ENCODE data around the gene DUS1L. TPM values are rescaled to one million over a fixed set of nuclear protein-coding genes. Genes with fewer than 3 reads are reported as not detected.

The DUS1L gene
- total RNA-seq, 1 experiment from 2014 or later = 129 TPM

GRCh38 chr17:82012640-82013295 lies 52.8 kb downstream of the DUS1L start:
- no peak overlapping the region for H3K4me3 Mint-ChIP-seq (ENCODE audit: unreplicated experiment)
- no peaks in the 10 kb centered on the region for H3K4me1 Mint-ChIP-seq (ENCODE audit: low read depth, unreplicated experiment)
- intact Hi-C loops (cut with micrococcal nuclease; ENCODE audit: unreplicated experiment) = no loop called here
- no peaks in the 10 kb centered on the region for H3K27me3 ChIP-seq (replicated peaks; ENCODE audit: control insufficient read depth, insufficient read depth, low read length)
- no peak for DNase-seq
- H3K36me3 ChIP-seq (ENCODE audit: control insufficient read depth, insufficient read depth, low read length) = no peaks in the 10 kb centered on the region
- POLR2A ChIA-PET = no interaction called here
- no peaks in the 10 kb centered on the region for H3K9me3 ChIP-seq
- peak overlapping the region; percentile 55 for H3K27ac Mint-ChIP-seq (ENCODE audit: unreplicated experiment)
- H3K9me3 Mint-ChIP-seq (ENCODE audit: unreplicated experiment) = no peaks in the 10 kb centered on the region
- peaks cover 24% of the 10 kb centered on the region for H3K36me3 Mint-ChIP-seq (ENCODE audit: insufficient read depth, unreplicated experiment)
- CTCF ChIA-PET = no interaction called here
- no peak for TF ChIP-seq CTCF (IDR thresholded peaks at IDR 0.05; ENCODE audit: insufficient read depth in 1 of 2, low read depth in 1 of 2, low read length in 1 of 2, severe bottlenecking in 1 of 2, unreplicated experiment in 1 of 2)
- H3K27me3 Mint-ChIP-seq (ENCODE audit: insufficient read depth, unreplicated experiment) = no peaks in the 10 kb centered on the region
- H3K4me1 ChIP-seq = 0 out of 2 replicates have a peak, but pooled peaks cover 4% of the 10 kb centered on the region
- no peak overlapping the region for H3K4me3 ChIP-seq (ENCODE audit: low read depth, low read length)
- no TSS peak for BruUV-seq (replicated peaks)

GRCh38 chr17:82012261-82012639 lies 53.4 kb downstream of the DUS1L start:
- H3K27me3 ChIP-seq (replicated peaks; ENCODE audit: control insufficient read depth, insufficient read depth, low read length) = no peaks in the 10 kb centered on the region
- no TSS peak for BruUV-seq (replicated peaks)
- 0 out of 2 replicates have a peak, but pooled peaks cover 4% of the 10 kb centered on the region for H3K4me1 ChIP-seq
- H3K9me3 Mint-ChIP-seq (ENCODE audit: unreplicated experiment) = no peaks in the 10 kb centered on the region
- H3K4me3 Mint-ChIP-seq (ENCODE audit: unreplicated experiment) = no peak overlapping the region
- H3K36me3 Mint-ChIP-seq (ENCODE audit: insufficient read depth, unreplicated experiment) = peaks cover 20% of the 10 kb centered on the region
- no peaks in the 10 kb centered on the region for H3K9me3 ChIP-seq
- POLR2A ChIA-PET = no interaction called here
- no peak for TF ChIP-seq CTCF (IDR thresholded peaks at IDR 0.05; ENCODE audit: insufficient read depth in 1 of 2, low read depth in 1 of 2, low read length in 1 of 2, severe bottlenecking in 1 of 2, unreplicated experiment in 1 of 2)
- no peak for DNase-seq
- H3K27me3 Mint-ChIP-seq (ENCODE audit: insufficient read depth, unreplicated experiment) = no peaks in the 10 kb centered on the region
- H3K36me3 ChIP-seq (ENCODE audit: control insufficient read depth, insufficient read depth, low read length) = no peaks in the 10 kb centered on the region
- CTCF ChIA-PET = no interaction called here
- H3K27ac Mint-ChIP-seq (ENCODE audit: unreplicated experiment) = no peak overlapping the region
- intact Hi-C loops (cut with micrococcal nuclease; ENCODE audit: unreplicated experiment) = no loop called here
- H3K4me1 Mint-ChIP-seq (ENCODE audit: low read depth, unreplicated experiment) = no peaks in the 10 kb centered on the region
- H3K4me3 ChIP-seq (ENCODE audit: low read depth, low read length) = no peak overlapping the region

- H3K4me3 Mint-ChIP-seq (ENCODE audit: unreplicated experiment) = no peak overlapping the region
- Histone ChIP-seq H3K27me3 (replicated peaks; ENCODE audit: control insufficient read depth, insufficient read depth, low read length) (no peaks in the 10 kb centered on the region), H3K9me3 (no peaks in the 10 kb centered on the region), H3K4me3 (ENCODE audit: low read depth, low read length) (no peak overlapping the region), H3K36me3 (ENCODE audit: control insufficient read depth, insufficient read depth, low read length) (no peaks in the 10 kb centered on the region), H3K4me1 (0 out of 2 replicates have a peak, but pooled peaks cover 4% of the 10 kb centered on the region)
- no TSS peak for BruUV-seq (replicated peaks)
- ChIA-PET POLR2A (no interaction called here), CTCF (interaction anchor here (0.6 kb wide), 1 partner anchor 142 kb away, joined by 3 read pairs; no protein-coding TSS in a partner anchor)
- no peak for TF ChIP-seq CTCF (IDR thresholded peaks at IDR 0.05; ENCODE audit: insufficient read depth in 1 of 2, low read depth in 1 of 2, low read length in 1 of 2, severe bottlenecking in 1 of 2, unreplicated experiment in 1 of 2)
- no peaks in the 10 kb centered on the region for H3K9me3 Mint-ChIP-seq (ENCODE audit: unreplicated experiment)
- H3K4me1 Mint-ChIP-seq (ENCODE audit: low read depth, unreplicated experiment) = no peaks in the 10 kb centered on the region
- no peak for DNase-seq
- H3K27ac Mint-ChIP-seq (ENCODE audit: unreplicated experiment) = no peak overlapping the region
- H3K36me3 Mint-ChIP-seq (ENCODE audit: insufficient read depth, unreplicated experiment) = peaks cover 20% of the 10 kb centered on the region
- intact Hi-C loops (cut with micrococcal nuclease; ENCODE audit: unreplicated experiment) = no loop called here
- H3K27me3 Mint-ChIP-seq (ENCODE audit: insufficient read depth, unreplicated experiment) = no peaks in the 10 kb centered on the region
These were observed 53.9 kb downstream of the DUS1L start for GRCh38 chr17:82011617-82012187.
